Right lobe of liver (tissue), 4 donors: ENCODE measurements around the gene RWDD2A.

Source experiments
- CTCF ChIP-seq, 4 donors: fragments of 200-600 bp in 3 of 4; fragments of 450-650 bp in 1 of 4; IDR thresholded peaks; one replicate each; pipeline versions ENCODE4 v1.5.1 to v1.8.0; 2016 to 2022; ENCODE audit warnings: antibody characterized with exemption in 4 of 4, mild to moderate bottlenecking in 2 of 4
- POLR2A ChIP-seq: fragments of 450-650 bp; IDR thresholded peaks from one replicate; pipeline ENCODE4 v1.6.1; 2017; ENCODE audit warnings: antibody characterized with exemption, mild to moderate bottlenecking
- donor health status: DM: no; HTN: no; CAD: no.
- donor health status: DM: no; HTN: no; CAD: no.
- donor health status: DM: no; HTN: yes; CAD: no.

GRCh38 chr6:83169106-83169505 is 24.1 kb upstream of the RWDD2A start:
- TF ChIP-seq POLR2A (no peak), CTCF (IDR thresholded peaks at IDR 0.05) (no peak)
